22Rv1 (cell line): ENCODE results near the gene CMTM4.

Experiments
- H3K27ac ChIP-seq: fragments of 450-650 bp; 2 replicates; pipeline ENCODE4 v1.5.1; 2017
- ZFX ChIP-seq: fragments of 450-650 bp; IDR thresholded peaks from 2 replicates; pipeline ENCODE4 v1.6.1; 2017; ENCODE audit warnings: antibody characterized with exemption, borderline replicate concordance
- TF ChIP-seq, protein P1 (sequence below): fragments of 450-650 bp; IDR thresholded peaks from 2 replicates; pipeline ENCODE4 v1.5.1; 2017; ENCODE audit warnings: mild to moderate bottlenecking

Gene CMTM4

DNA sequence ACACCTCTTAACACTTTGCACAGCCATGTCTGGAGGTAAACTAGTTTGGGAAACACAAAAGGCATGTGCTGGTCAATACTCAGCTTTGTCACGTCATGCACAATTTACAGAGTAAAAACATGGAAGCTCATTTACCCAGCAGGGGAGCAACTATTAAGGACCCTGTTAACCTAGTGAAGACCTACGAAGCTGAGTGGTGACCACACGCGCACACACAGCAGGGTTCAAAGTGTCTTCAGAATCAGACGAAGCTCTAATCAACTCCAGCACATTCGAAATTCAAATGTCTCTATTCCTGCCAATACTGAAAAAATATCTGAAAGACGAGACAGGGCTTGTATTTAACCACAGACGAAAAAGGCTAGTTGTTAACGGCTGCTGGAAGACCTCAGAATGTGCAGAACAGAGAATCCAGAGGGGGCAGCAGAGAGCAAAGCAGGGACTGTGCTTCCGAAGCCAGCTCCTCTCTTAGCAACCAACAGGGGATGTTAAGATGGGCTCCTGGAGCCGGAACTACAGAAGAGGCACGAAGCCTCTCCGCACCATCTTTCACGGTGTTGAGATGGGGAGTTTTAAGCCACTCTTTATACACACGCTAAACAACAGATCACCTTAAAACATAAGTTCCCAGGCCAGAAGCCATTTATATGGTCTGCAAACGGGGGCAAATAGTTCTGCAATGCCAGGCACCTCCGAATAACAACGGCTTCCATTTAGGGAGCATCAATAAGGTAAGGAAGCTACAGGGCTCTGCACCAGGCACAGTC, 45.7 kb downstream of the CMTM4 start:
- TF ChIP-seq, protein P1, sequence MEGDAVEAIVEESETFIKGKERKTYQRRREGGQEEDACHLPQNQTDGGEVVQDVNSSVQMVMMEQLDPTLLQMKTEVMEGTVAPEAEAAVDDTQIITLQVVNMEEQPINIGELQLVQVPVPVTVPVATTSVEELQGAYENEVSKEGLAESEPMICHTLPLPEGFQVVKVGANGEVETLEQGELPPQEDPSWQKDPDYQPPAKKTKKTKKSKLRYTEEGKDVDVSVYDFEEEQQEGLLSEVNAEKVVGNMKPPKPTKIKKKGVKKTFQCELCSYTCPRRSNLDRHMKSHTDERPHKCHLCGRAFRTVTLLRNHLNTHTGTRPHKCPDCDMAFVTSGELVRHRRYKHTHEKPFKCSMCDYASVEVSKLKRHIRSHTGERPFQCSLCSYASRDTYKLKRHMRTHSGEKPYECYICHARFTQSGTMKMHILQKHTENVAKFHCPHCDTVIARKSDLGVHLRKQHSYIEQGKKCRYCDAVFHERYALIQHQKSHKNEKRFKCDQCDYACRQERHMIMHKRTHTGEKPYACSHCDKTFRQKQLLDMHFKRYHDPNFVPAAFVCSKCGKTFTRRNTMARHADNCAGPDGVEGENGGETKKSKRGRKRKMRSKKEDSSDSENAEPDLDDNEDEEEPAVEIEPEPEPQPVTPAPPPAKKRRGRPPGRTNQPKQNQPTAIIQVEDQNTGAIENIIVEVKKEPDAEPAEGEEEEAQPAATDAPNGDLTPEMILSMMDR, result peak; percentile 98
- TF ChIP-seq ZFX, result no peak
- no peak overlapping the region for H3K27ac ChIP-seq

GRCh38 chr16:66649636-66650205, 46.8 kb downstream of the CMTM4 start:
- H3K27ac ChIP-seq, result no peak overlapping the region
- TF ChIP-seq, protein P1, result no peak
- no peak for TF ChIP-seq ZFX

- no peak for TF ChIP-seq ZFX
- TF ChIP-seq, protein P1, result no peak
- H3K27ac ChIP-seq, result no peak overlapping the region
Measured at GRCh38 chr16:66649167-66649566, 47.4 kb downstream of the CMTM4 start.

DNA sequence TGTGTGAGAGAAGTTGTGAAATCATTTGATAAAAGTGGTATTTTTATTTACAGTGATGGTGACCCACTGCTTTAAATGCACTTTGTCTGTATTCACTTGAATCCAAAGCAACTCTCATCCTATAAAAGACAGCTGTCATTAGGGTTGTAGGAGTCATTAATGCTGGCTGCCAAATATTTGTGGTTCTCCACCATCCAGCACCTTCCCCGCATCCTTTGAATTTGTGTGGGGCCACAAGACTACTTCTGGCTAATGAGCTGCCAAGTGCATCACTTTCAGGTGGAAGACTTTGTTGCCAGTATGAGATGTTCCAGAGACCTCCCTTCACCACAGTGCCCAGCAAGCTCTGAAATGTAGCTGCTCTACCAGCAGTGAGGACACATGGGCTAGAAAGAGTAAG, 48.7 kb downstream of the CMTM4 start:
- no peak for TF ChIP-seq ZFX
- TF ChIP-seq, protein P1, result no peak
- H3K27ac ChIP-seq, result no peak overlapping the region

GRCh38 chr16:66641387-66641786, 55.2 kb downstream of the CMTM4 start:
- TF ChIP-seq, protein P1, result no peak
- TF ChIP-seq ZFX, result no peak
- H3K27ac ChIP-seq, result no peak overlapping the region

GRCh38 chr16:66640724-66641314, 55.7 kb downstream of the CMTM4 start:
- no peak for TF ChIP-seq ZFX
- TF ChIP-seq, protein P1, result no peak
- H3K27ac ChIP-seq, result no peak overlapping the region
